Activated B cell treated with CpG ODN at 0.5 μM for 24 hours (primary cell): ENCODE measurements around the gene MAD1L1. TPM values are rescaled to one million over a fixed set of nuclear protein-coding genes. Genes with fewer than 3 reads are reported as not detected.

Experiments
- ATAC-seq: fragments of 200-7000 bp; cut with Tn5 transposase; one replicate; pipeline ENCODE4 v1.10.0; 2021; ENCODE audit warnings: low read depth, mild to moderate bottlenecking, moderate library complexity
- CTCF ChIA-PET: fragments of 350-600 bp; sonication (Branson Sonifier 250); formaldehyde crosslinking; loops from one replicate; lab custom pipeline; 2021; ENCODE audit warnings: antibody characterized with exemption; lab: Charles Lee
- POLR2A ChIA-PET: fragments of 350-600 bp; sonication (Branson Sonifier 250); formaldehyde crosslinking; loops from one replicate; lab custom pipeline; 2021; ENCODE audit warnings: antibody characterized with exemption; lab: Charles Lee
- DNase-seq: peaks from one replicate; pipeline ENCODE4 v3.0.0; 2022
- H3K27ac Mint-ChIP-seq: one replicate; pipeline ENCODE4 v1.8.0; 2020; ENCODE audit warnings: mixed read lengths
- H3K27me3 Mint-ChIP-seq: one replicate; pipeline ENCODE4 v1.8.0; 2021; ENCODE audit warnings: mixed read lengths
- H3K36me3 Mint-ChIP-seq: one replicate; pipeline ENCODE4 v1.8.0; 2021; ENCODE audit warnings: low read depth, mixed read lengths
- H3K4me1 Mint-ChIP-seq: one replicate; pipeline ENCODE4 v1.8.0; 2021; ENCODE audit warnings: mixed read lengths
- H3K4me3 Mint-ChIP-seq: one replicate; pipeline ENCODE4 v1.8.0; 2020; ENCODE audit warnings: mild to moderate bottlenecking, mixed read lengths
- H3K9me3 Mint-ChIP-seq: one replicate; pipeline ENCODE4 v1.8.0; 2020; ENCODE audit warnings: mixed read lengths
- CTCF ChIP-seq: fragments of 200-600 bp; IDR thresholded peaks from one replicate; pipeline ENCODE4 v1.8.0; 2022; ENCODE audit warnings: antibody characterized with exemption, mild to moderate bottlenecking
- intact Hi-C: fragments of 100-400 bp; cut with micrococcal nuclease; formaldehyde crosslinking; loops from one replicate; pipeline ENCODE4 v1.15.1; 2024
- total RNA-seq: library from RNA; stranded (reverse); gene quantifications from 2 replicates; pipeline ENCODE4 v1.2.3, GENCODE V29; 2022

The MAD1L1 gene
- total RNA-seq, 1 donor from 2014 or later: 54.6 TPM

GRCh38 chr7:2080477-2080876, 152.3 kb downstream of the MAD1L1 start:
- no peak for ATAC-seq
- Mint-ChIP-seq H3K27me3 (no peaks in the 10 kb centered on the region), H3K4me3 (no peak overlapping the region), H3K4me1 (peaks cover 8% of the 10 kb centered on the region), H3K36me3 (peaks cover 40% of the 10 kb centered on the region), H3K27ac (no peak overlapping the region), H3K9me3 (no peaks in the 10 kb centered on the region)
- intact Hi-C loops: no loop called here
- CTCF ChIA-PET: no interaction called here
- POLR2A ChIA-PET: interaction anchor here (1.3 kb wide), 1 partner anchor 20 kb away, joined by 3 read pairs; no protein-coding TSS in a partner anchor
- no peak for DNase-seq
- TF ChIP-seq CTCF: no peak

- H3K27ac Mint-ChIP-seq: no peak overlapping the region
- H3K9me3 Mint-ChIP-seq: no peaks in the 10 kb centered on the region
- DNase-seq (no peak), ATAC-seq (no peak)
- ChIA-PET POLR2A (interaction anchor here (1.3 kb wide), 1 partner anchor 20 kb away, joined by 3 read pairs; no protein-coding TSS in a partner anchor), CTCF (no interaction called here)
- intact Hi-C loops: no loop called here
- peaks cover 37% of the 10 kb centered on the region for H3K36me3 Mint-ChIP-seq
- no peak for TF ChIP-seq CTCF
- H3K4me3 Mint-ChIP-seq: peak overlapping the region; percentile 15
- no peaks in the 10 kb centered on the region for H3K27me3 Mint-ChIP-seq
- H3K4me1 Mint-ChIP-seq: peaks cover 8% of the 10 kb centered on the region
These were observed 152.7 kb downstream of the MAD1L1 start for GRCh38 chr7:2080060-2080387.

GRCh38 chr7:2079332-2080059, 153.2 kb downstream of the MAD1L1 start:
- intact Hi-C loops: no loop called here
- ATAC-seq: peak; percentile 40
- no peak for DNase-seq
- Mint-ChIP-seq H3K36me3 (peaks cover 34% of the 10 kb centered on the region), H3K4me3 (peak overlapping the region; percentile 15), H3K4me1 (peaks cover 11% of the 10 kb centered on the region), H3K27me3 (no peaks in the 10 kb centered on the region), H3K27ac (no peak overlapping the region), H3K9me3 (no peaks in the 10 kb centered on the region)
- ChIA-PET CTCF (no interaction called here), POLR2A (interaction anchor here (1.3 kb wide), 1 partner anchor 21 kb away, joined by 3 read pairs; no protein-coding TSS in a partner anchor)
- TF ChIP-seq CTCF: no peak

GRCh38 chr7:2078899-2079298, 153.8 kb downstream of the MAD1L1 start:
- H3K4me1 Mint-ChIP-seq: peaks cover 16% of the 10 kb centered on the region
- H3K27ac Mint-ChIP-seq: no peak overlapping the region
- no peaks in the 10 kb centered on the region for H3K27me3 Mint-ChIP-seq
- ATAC-seq (no peak), DNase-seq (no peak)
- intact Hi-C loops: no loop called here
- ChIA-PET CTCF (no interaction called here), POLR2A (no interaction called here)
- no peaks in the 10 kb centered on the region for H3K9me3 Mint-ChIP-seq
- peaks cover 32% of the 10 kb centered on the region for H3K36me3 Mint-ChIP-seq
- H3K4me3 Mint-ChIP-seq: no peak overlapping the region
- no peak for TF ChIP-seq CTCF

GRCh38 chr7:2076649-2077064, 156.1 kb downstream of the MAD1L1 start:
- H3K36me3 Mint-ChIP-seq: peaks cover 23% of the 10 kb centered on the region
- no peak overlapping the region for H3K27ac Mint-ChIP-seq
- CTCF ChIA-PET: no interaction called here
- no peak overlapping the region for H3K4me3 Mint-ChIP-seq
- ATAC-seq (no peak), DNase-seq (no peak)
- H3K4me1 Mint-ChIP-seq: peaks cover 38% of the 10 kb centered on the region
- POLR2A ChIA-PET: no interaction called here
- no peak for TF ChIP-seq CTCF
- no peaks in the 10 kb centered on the region for H3K27me3 Mint-ChIP-seq
- no peaks in the 10 kb centered on the region for H3K9me3 Mint-ChIP-seq
- intact Hi-C loops: no loop called here
